ENCODE measurements around the gene SPNS2. TPM values are rescaled to one million over a fixed set of nuclear protein-coding genes. Genes with fewer than 3 reads are reported as not detected.

SPNS2 gene
- total and polyA plus RNA-seq, 2 of the 8 experiments (the other 6 are each of a cell fraction or from before 2014, with no cell fraction given): 1.2 to 1.5 TPM

GRCh38 chr17:4513113-4514032, 14.7 kb downstream of the SPNS2 start:
- H3K79me1 ChIP-seq (ENCODE audit: low read depth, low read length): no peaks in the 10 kb centered on the region; the same call in 1 of the 2 replicates
- no peak overlapping the region for H3K56ac ChIP-seq (replicated peaks; ENCODE audit: insufficient read length, low read depth, low read length)
- H3K23me2 ChIP-seq (ENCODE audit: low read depth, low read length): no peaks in the 10 kb centered on the region
- H2AFZ ChIP-seq (ENCODE audit: low read length): no peak overlapping the region
- H3K4me3 ChIP-seq (ENCODE audit: extremely low read depth in 1 of 4, insufficient read depth in 2 of 4, low read depth in 3 of 4, low read length in 4 of 4): no peak overlapping the region
- no peaks in the 10 kb centered on the region for H3K9me3 ChIP-seq (ENCODE audit: insufficient read depth in 2 of 2, low read depth in 1 of 2, low read length in 1 of 2)
- no peak overlapping the region for H3K4me2 ChIP-seq (ENCODE audit: insufficient read depth in 1 of 2, low read depth in 2 of 2, low read length in 2 of 2)
- no peak overlapping the region for H3K4ac ChIP-seq (replicated peaks; ENCODE audit: insufficient read length, low read depth, low read length)
- H4K8ac ChIP-seq (ENCODE audit: extremely low read depth, insufficient read depth, low read length): no peak overlapping the region
- H3K14ac ChIP-seq (ENCODE audit: insufficient read length): no peak overlapping the region
- no peaks in the 10 kb centered on the region; a peak in 1 of 7 replicates for H3K27me3 ChIP-seq (replicated peaks in 1 of 4; ENCODE audit: control insufficient read depth in 3 of 4, extremely low read depth in 1 of 4, insufficient read depth in 3 of 4, low read length in 3 of 4)
- WGBS, 2 experiments (ENCODE audit: extremely low coverage in 1 of 2, insufficient coverage in 1 of 2, insufficient read length in 1 of 2, insufficient replicate concordance in 2 of 2, low coverage in 1 of 2, low lambda C conversion rate in 2 of 2, missing lambda C conversion rate in 1 of 2): 85% methylated on average over 24 of the region's 24 CpGs; no CpG with 5 or more reads in 1 of the 2 experiments
- peak overlapping the region; percentile 71; the same call in 1 of the 2 replicates for H3K18ac ChIP-seq (ENCODE audit: extremely low read depth, low read length)
- peak overlapping the region; percentile 66; the same call in 1 of the 2 replicates for H2BK5ac ChIP-seq (ENCODE audit: low read depth, low read length)
- POLR2A ChIA-PET (ENCODE audit: partially characterized antibody): interaction anchor here (1.0 to 37.1 kb wide), 2 partner anchors 13 to 33 kb away, joined by 3 to 546 read pairs; partner anchors contain the start of genes GGT6 and MYBBP1A
- H4K5ac ChIP-seq (ENCODE audit: insufficient read length, low read depth, low read length): no peak overlapping the region
- H3K23ac ChIP-seq (ENCODE audit: insufficient read length): no peak overlapping the region
- no peak for DNase-seq (ENCODE audit: low read depth in 1 of 2, low spot score in 2 of 2)
- H3K79me2 ChIP-seq (ENCODE audit: control insufficient read depth in 1 of 2, insufficient read depth in 2 of 2, low read length in 2 of 2): no peaks in the 10 kb centered on the region
- H3K36me3 ChIP-seq (ENCODE audit: control insufficient read depth in 2 of 4, insufficient read depth in 4 of 4, low read length in 3 of 4): no peaks in the 10 kb centered on the region
- peak overlapping the region; percentile 61; the same call in 1 of the 2 replicates for H2BK20ac ChIP-seq (ENCODE audit: low read length)
- H2BK12ac ChIP-seq (ENCODE audit: low read depth, low read length): peak overlapping the region; percentile 94; the same call in 1 of the 2 replicates
- no peak overlapping the region for H2BK15ac ChIP-seq (ENCODE audit: low read length)
- no peak overlapping the region for H2BK120ac ChIP-seq (replicated peaks; ENCODE audit: low read depth, low read length)
- CTCF ChIA-PET (ENCODE audit: partially characterized antibody): interaction anchor here (1.0 to 1.4 kb wide), 9 partner anchors 9 to 93 kb away, joined by 3 to 5 read pairs (median 4); partner anchors contain the start of genes GGT6 and SPNS2
- H4K20me1 ChIP-seq (replicated peaks in 1 of 2; ENCODE audit: control insufficient read depth in 1 of 2, insufficient read depth in 2 of 2, low read length in 2 of 2): no peaks in the 10 kb centered on the region
- FAIRE-seq: no peak
- no peak overlapping the region for H3K9ac ChIP-seq (replicated peaks in 1 of 4; ENCODE audit: extremely low read depth in 1 of 4, low read depth in 3 of 4, low read length in 3 of 4)
- H2AK5ac ChIP-seq (ENCODE audit: low read depth, low read length): no peak overlapping the region
- H4K91ac ChIP-seq (replicated peaks; ENCODE audit: insufficient read length, low read length): peak overlapping the region; percentile 42
- H3K27ac ChIP-seq (ENCODE audit: low read depth, low read length): peak overlapping the region; percentile 11; the same call in 1 of the 2 replicates
- peaks cover 0 to 13% (median 8%) of the 10 kb centered on the region in 4 experiments; a peak in 5 of 7 replicates for H3K4me1 ChIP-seq (replicated peaks in 1 of 4; ENCODE audit: control insufficient read depth in 3 of 4, insufficient read depth in 4 of 4, low read length in 3 of 4)
- TF ChIP-seq RAD21 (IDR thresholded peaks at IDR 0.05 in 1 of 2, conservative IDR thresholded peaks at IDR 0.05 in 1 of 2; ENCODE audit: low read depth in 2 of 2, low read length in 2 of 2): 0 out of 4 replicates have a peak, but pooled peaks of 1 of the 2 experiments have one; percentile 6
- TF ChIP-seq GABPA (IDR thresholded peaks at IDR 0.05; ENCODE audit: borderline replicate concordance, insufficient read depth, low read length): no peak
